ENCODE data around the gene NCKAP5L. TPM values are rescaled to one million over a fixed set of nuclear protein-coding genes. Genes with fewer than 3 reads are reported as not detected.
A peak's percentile ranks its signal among the peaks of the same experiment; 100 is the strongest.
"Not testable (repeated sequence)": the region's sequence is repeated elsewhere in the genome, so short reads cannot be mapped to it uniquely, and the experiment has no call there.

The NCKAP5L gene
- total RNA-seq, 2 donors from 2014 or later: 21.2 to 24.1 TPM

GRCh38 chr12:49776858-49777257, 51.4 kb downstream of the NCKAP5L start:
- H3K9me3 ChIP-seq (ENCODE audit: control insufficient read depth, low read length): no peaks in the 10 kb centered on the region
- H3K27me3 ChIP-seq (ENCODE audit: control insufficient read depth, insufficient read depth, low read length, poor library complexity, severe bottlenecking): peaks cover 5% of the 10 kb centered on the region
- Mint-ChIP-seq H3K4me3 (no peak overlapping the region), H3K9me3 (no peaks in the 10 kb centered on the region), H3K4me1 (peaks cover 10% of the 10 kb centered on the region), H3K27me3 (ENCODE audit: insufficient read depth) (peaks cover 18% of the 10 kb centered on the region), H3K36me3 (ENCODE audit: low read depth) (no peaks in the 10 kb centered on the region), H3K27ac (no peak overlapping the region)
- H3K36me3 ChIP-seq (ENCODE audit: control insufficient read depth, insufficient read depth, low read length): no peaks in the 10 kb centered on the region
- H3K27ac ChIP-seq (ENCODE audit: low read depth, low read length): no peak overlapping the region
- H3K4me3 ChIP-seq (ENCODE audit: low read length): no peak overlapping the region
- no peaks in the 10 kb centered on the region for H3K4me1 ChIP-seq (ENCODE audit: control insufficient read depth, insufficient read depth, low read length)
- WGBS, 2 experiments (ENCODE audit: insufficient coverage in 1 of 2, insufficient read length in 1 of 2): 89 to 97% methylated on average over 4 to 5 of the region's 5 CpGs
- TF ChIP-seq CTCF (conservative IDR thresholded peaks at IDR 0.05): no peak
- DNase-seq: peak; percentile 69
- H3K9ac ChIP-seq (ENCODE audit: extremely low read depth, low read length, poor library complexity, severe bottlenecking): no peak overlapping the region

- no peaks in the 10 kb centered on the region for H3K4me1 ChIP-seq (ENCODE audit: control insufficient read depth, insufficient read depth, low read length)
- Mint-ChIP-seq H3K27ac (no peak overlapping the region), H3K27me3 (ENCODE audit: insufficient read depth) (peaks cover 18% of the 10 kb centered on the region), H3K36me3 (ENCODE audit: low read depth) (no peaks in the 10 kb centered on the region), H3K4me3 (no peak overlapping the region), H3K9me3 (no peaks in the 10 kb centered on the region), H3K4me1 (peaks cover 10% of the 10 kb centered on the region)
- TF ChIP-seq CTCF (conservative IDR thresholded peaks at IDR 0.05): peak; percentile 90
- no peak overlapping the region for H3K4me3 ChIP-seq (ENCODE audit: low read length)
- H3K27ac ChIP-seq (ENCODE audit: low read depth, low read length): no peak overlapping the region
- 17 to 21% methylated on average over 7 of the region's 7 CpGs for WGBS, 2 experiments (ENCODE audit: insufficient coverage in 1 of 2, insufficient read length in 1 of 2)
- H3K36me3 ChIP-seq (ENCODE audit: control insufficient read depth, insufficient read depth, low read length): no peaks in the 10 kb centered on the region
- no peak overlapping the region for H3K9ac ChIP-seq (ENCODE audit: extremely low read depth, low read length, poor library complexity, severe bottlenecking)
- peak; percentile 93 for DNase-seq
- H3K27me3 ChIP-seq (ENCODE audit: control insufficient read depth, insufficient read depth, low read length, poor library complexity, severe bottlenecking): peaks cover 5% of the 10 kb centered on the region
- H3K9me3 ChIP-seq (ENCODE audit: control insufficient read depth, low read length): no peaks in the 10 kb centered on the region
Observed at GRCh38 chr12:49776413-49776812, 51.8 kb downstream of the NCKAP5L start.

GRCh38 chr12:49773102-49773501, 55.1 kb downstream of the NCKAP5L start:
- H3K4me1 Mint-ChIP-seq; H3K4me3 Mint-ChIP-seq; DNase-seq; H3K9me3 ChIP-seq (ENCODE audit: control insufficient read depth, low read length); H3K36me3 ChIP-seq (ENCODE audit: control insufficient read depth, insufficient read depth, low read length); H3K4me1 ChIP-seq (ENCODE audit: control insufficient read depth, insufficient read depth, low read length); H3K27me3 Mint-ChIP-seq (ENCODE audit: insufficient read depth); H3K36me3 Mint-ChIP-seq (ENCODE audit: low read depth); H3K27me3 ChIP-seq (ENCODE audit: control insufficient read depth, insufficient read depth, low read length, poor library complexity, severe bottlenecking); H3K27ac Mint-ChIP-seq; H3K27ac ChIP-seq (ENCODE audit: low read depth, low read length); H3K9me3 Mint-ChIP-seq; H3K4me3 ChIP-seq (ENCODE audit: low read length); H3K9ac ChIP-seq (ENCODE audit: extremely low read depth, low read length, poor library complexity, severe bottlenecking): not testable (repeated sequence)
- 93 to 96% methylated on average over 3 to 6 of the region's 7 CpGs for WGBS, 2 experiments (ENCODE audit: insufficient coverage in 1 of 2, insufficient read length in 1 of 2)

- Mint-ChIP-seq H3K4me1 (no peaks in the 10 kb centered on the region), H3K27me3 (ENCODE audit: insufficient read depth) (no peaks in the 10 kb centered on the region), H3K36me3 (ENCODE audit: low read depth) (peaks cover 28% of the 10 kb centered on the region), H3K4me3 (no peak overlapping the region), H3K9me3 (no peaks in the 10 kb centered on the region), H3K27ac (no peak overlapping the region)
- Histone ChIP-seq H3K36me3 (ENCODE audit: control insufficient read depth, insufficient read depth, low read length) (peaks cover 28% of the 10 kb centered on the region), H3K4me1 (ENCODE audit: control insufficient read depth, insufficient read depth, low read length) (no peaks in the 10 kb centered on the region), H3K9ac (ENCODE audit: extremely low read depth, low read length, poor library complexity, severe bottlenecking) (no peak overlapping the region), H3K9me3 (ENCODE audit: control insufficient read depth, low read length) (no peaks in the 10 kb centered on the region), H3K4me3 (ENCODE audit: low read length) (no peak overlapping the region), H3K27me3 (ENCODE audit: control insufficient read depth, insufficient read depth, low read length, poor library complexity, severe bottlenecking) (no peaks in the 10 kb centered on the region), H3K27ac (ENCODE audit: low read depth, low read length) (peak overlapping the region; percentile 32)
- peak; percentile 15 for TF ChIP-seq CTCF (conservative IDR thresholded peaks at IDR 0.05)
- peak; percentile 57 for DNase-seq
- 90 to 92% methylated on average over 4 of the region's 4 CpGs for WGBS, 2 experiments (ENCODE audit: insufficient coverage in 1 of 2, insufficient read length in 1 of 2)
Observed at GRCh38 chr12:49767333-49767732, 60.9 kb downstream of the NCKAP5L start.
